ENCODE data around the gene PEX12. TPM values are rescaled to one million over a fixed set of nuclear protein-coding genes. Genes with fewer than 3 reads are reported as not detected.
"Not testable (repeated sequence)": the region's sequence is repeated elsewhere in the genome, so short reads cannot be mapped to it uniquely, and the experiment has no call there.

Gene PEX12
- total RNA-seq, 1 donor from 2014 or later, result 5.5 TPM

- Mint-ChIP-seq H3K36me3 (ENCODE audit: low read depth) (no peaks in the 10 kb centered on the region), H3K4me1 (ENCODE audit: low read depth) (peaks cover 34% of the 10 kb centered on the region), H3K27ac (ENCODE audit: unreplicated experiment) (peak overlapping the region; percentile 91), H3K27me3 (ENCODE audit: low read depth) (no peaks in the 10 kb centered on the region), H3K9me3 (ENCODE audit: low read depth) (no peaks in the 10 kb centered on the region), H3K4me3 (ENCODE audit: unreplicated experiment) (peak overlapping the region; percentile 94)
- TF ChIP-seq, protein P1, sequence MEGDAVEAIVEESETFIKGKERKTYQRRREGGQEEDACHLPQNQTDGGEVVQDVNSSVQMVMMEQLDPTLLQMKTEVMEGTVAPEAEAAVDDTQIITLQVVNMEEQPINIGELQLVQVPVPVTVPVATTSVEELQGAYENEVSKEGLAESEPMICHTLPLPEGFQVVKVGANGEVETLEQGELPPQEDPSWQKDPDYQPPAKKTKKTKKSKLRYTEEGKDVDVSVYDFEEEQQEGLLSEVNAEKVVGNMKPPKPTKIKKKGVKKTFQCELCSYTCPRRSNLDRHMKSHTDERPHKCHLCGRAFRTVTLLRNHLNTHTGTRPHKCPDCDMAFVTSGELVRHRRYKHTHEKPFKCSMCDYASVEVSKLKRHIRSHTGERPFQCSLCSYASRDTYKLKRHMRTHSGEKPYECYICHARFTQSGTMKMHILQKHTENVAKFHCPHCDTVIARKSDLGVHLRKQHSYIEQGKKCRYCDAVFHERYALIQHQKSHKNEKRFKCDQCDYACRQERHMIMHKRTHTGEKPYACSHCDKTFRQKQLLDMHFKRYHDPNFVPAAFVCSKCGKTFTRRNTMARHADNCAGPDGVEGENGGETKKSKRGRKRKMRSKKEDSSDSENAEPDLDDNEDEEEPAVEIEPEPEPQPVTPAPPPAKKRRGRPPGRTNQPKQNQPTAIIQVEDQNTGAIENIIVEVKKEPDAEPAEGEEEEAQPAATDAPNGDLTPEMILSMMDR (IDR thresholded peaks at IDR 0.05), result no peak
- DNase-seq (ENCODE audit: low spot score), result no peak
Observed at GRCh38 chr17:35577830-35578196, 558 bp downstream of the PEX12 start.

DNA sequence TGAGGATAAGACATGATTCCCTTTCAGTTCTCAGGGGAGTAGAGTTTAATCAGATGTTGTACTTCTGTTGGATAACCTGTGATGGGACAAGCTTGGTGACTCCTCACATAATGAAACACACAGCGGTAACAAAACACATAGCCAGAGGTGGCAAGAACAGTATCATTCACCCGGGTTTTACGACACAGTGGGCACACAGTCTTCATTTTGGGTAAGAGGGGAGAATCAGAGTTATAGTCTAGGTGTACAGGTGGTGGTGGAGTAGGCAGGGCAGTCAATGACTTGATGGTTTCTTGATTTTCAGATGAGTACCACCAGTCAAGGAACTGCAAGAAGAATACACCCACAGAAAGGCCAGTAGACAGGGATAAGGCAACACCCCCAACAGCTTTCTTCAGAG lies 2.6 kb downstream of the PEX12 start:
- H3K4me1 Mint-ChIP-seq (ENCODE audit: low read depth), result peaks cover 34% of the 10 kb centered on the region
- peak overlapping the region; percentile 0 for H3K27ac Mint-ChIP-seq (ENCODE audit: unreplicated experiment)
- H3K9me3 Mint-ChIP-seq (ENCODE audit: low read depth), result no peaks in the 10 kb centered on the region

GRCh38 chr17:35569405-35569804 lies 9.0 kb downstream of the PEX12 start:
- no peak for DNase-seq (ENCODE audit: low spot score)
- Mint-ChIP-seq H3K4me3 (ENCODE audit: unreplicated experiment) (peak overlapping the region; percentile 86), H3K27ac (ENCODE audit: unreplicated experiment) (no peak overlapping the region), H3K9me3 (ENCODE audit: low read depth) (no peaks in the 10 kb centered on the region), H3K27me3 (ENCODE audit: low read depth) (no peaks in the 10 kb centered on the region), H3K36me3 (ENCODE audit: low read depth) (no peaks in the 10 kb centered on the region), H3K4me1 (ENCODE audit: low read depth) (peaks cover 32% of the 10 kb centered on the region)
- TF ChIP-seq, protein P1 (IDR thresholded peaks at IDR 0.05), result no peak

More for the DNA sequence above, 2.6 kb downstream of the PEX12 start:
- no peaks in the 10 kb centered on the region for H3K27me3 Mint-ChIP-seq (ENCODE audit: low read depth)
- no peak overlapping the region for H3K4me3 Mint-ChIP-seq (ENCODE audit: unreplicated experiment)
- TF ChIP-seq, protein P1 (IDR thresholded peaks at IDR 0.05), result no peak
- DNase-seq (ENCODE audit: low spot score), result no peak
- H3K36me3 Mint-ChIP-seq (ENCODE audit: low read depth), result no peaks in the 10 kb centered on the region

- no peak for DNase-seq (ENCODE audit: low spot score)
- Mint-ChIP-seq H3K4me3 (ENCODE audit: unreplicated experiment) (peak overlapping the region; percentile 86), H3K36me3 (ENCODE audit: low read depth) (no peaks in the 10 kb centered on the region), H3K27ac (ENCODE audit: unreplicated experiment) (peak overlapping the region; percentile 99), H3K9me3 (ENCODE audit: low read depth) (no peaks in the 10 kb centered on the region), H3K27me3 (ENCODE audit: low read depth) (peaks cover 1% of the 10 kb centered on the region), H3K4me1 (ENCODE audit: low read depth) (peaks cover 32% of the 10 kb centered on the region)
- TF ChIP-seq, protein P1 (IDR thresholded peaks at IDR 0.05), result no peak
Observed at GRCh38 chr17:35568561-35568960, 9.8 kb downstream of the PEX12 start.

DNA sequence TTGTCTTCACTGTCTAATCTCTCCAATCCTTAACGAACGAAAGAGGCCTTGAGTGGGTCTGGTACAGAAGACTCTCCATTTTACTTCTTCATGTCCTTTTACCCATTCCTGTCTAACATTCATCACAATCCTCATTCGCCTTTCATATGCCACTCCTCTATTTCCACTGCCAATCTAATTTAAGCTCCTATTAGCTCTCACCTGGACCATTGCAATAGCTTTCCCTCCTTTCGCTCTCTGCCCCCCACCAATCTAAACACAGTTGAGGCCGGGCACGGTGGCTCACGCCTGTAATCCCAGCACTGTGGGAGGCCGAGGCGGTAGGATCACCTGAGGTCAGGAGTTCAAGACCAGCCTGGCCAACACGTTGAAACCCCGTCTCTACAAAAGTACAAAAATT lies 11.4 kb downstream of the PEX12 start:
- TF ChIP-seq, protein P1 (IDR thresholded peaks at IDR 0.05), result no peak
- no peaks in the 10 kb centered on the region for H3K36me3 Mint-ChIP-seq (ENCODE audit: low read depth)
- H3K9me3 Mint-ChIP-seq (ENCODE audit: low read depth), result no peaks in the 10 kb centered on the region
- no peak overlapping the region for H3K27ac Mint-ChIP-seq (ENCODE audit: unreplicated experiment)
- no peak for DNase-seq (ENCODE audit: low spot score)
- H3K27me3 Mint-ChIP-seq (ENCODE audit: low read depth), result peaks cover 2% of the 10 kb centered on the region
- H3K4me1 Mint-ChIP-seq (ENCODE audit: low read depth), result peaks cover 32% of the 10 kb centered on the region
- peak overlapping the region; percentile 86 for H3K4me3 Mint-ChIP-seq (ENCODE audit: unreplicated experiment)

DNA sequence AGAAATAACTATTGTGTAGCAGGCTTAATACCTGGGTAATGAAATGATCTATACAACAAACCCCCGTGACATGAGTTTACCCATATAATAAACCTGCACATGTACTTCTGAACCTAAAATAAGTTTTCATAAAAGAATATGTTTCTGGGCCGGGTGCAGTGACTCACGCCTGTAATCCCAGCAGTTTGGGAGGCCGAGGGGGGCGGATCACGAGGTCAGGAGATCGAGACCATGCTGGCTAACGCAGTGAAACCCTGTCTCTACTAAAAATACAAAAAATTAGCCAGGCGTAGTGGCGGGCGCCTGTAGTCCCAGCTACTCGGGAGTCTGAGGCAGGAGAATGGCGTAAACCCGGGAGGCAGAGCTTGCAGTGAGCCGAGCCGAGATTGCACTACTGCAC lies 15.2 kb downstream of the PEX12 start:
- Mint-ChIP-seq H3K27me3 (ENCODE audit: low read depth) (peaks cover 16% of the 10 kb centered on the region), H3K4me1 (ENCODE audit: low read depth) (peaks cover 12% of the 10 kb centered on the region)
- not testable (repeated sequence) for H3K4me3 Mint-ChIP-seq (ENCODE audit: unreplicated experiment); H3K27ac Mint-ChIP-seq (ENCODE audit: unreplicated experiment); H3K9me3 Mint-ChIP-seq (ENCODE audit: low read depth); H3K36me3 Mint-ChIP-seq (ENCODE audit: low read depth); DNase-seq (ENCODE audit: low spot score)

Data from chondrocyte (in vitro differentiated cells).